GM18526 (cell line): Measurements from ENCODE around the gene CEACAM4.

Source experiments
- POLR2A ChIP-seq: IDR thresholded peaks from 3 replicates; pipeline ENCODE4 v1.6.1; 2011; ENCODE audit not compliant: insufficient read length; ENCODE audit errors: extremely low read depth

CEACAM4 gene

GRCh38 chr19:41597600-41598041, 29.3 kb downstream of the CEACAM4 start:
- TF ChIP-seq POLR2A, result no peak

- no peak for TF ChIP-seq POLR2A
Measured at GRCh38 chr19:41595890-41596280, 31.0 kb downstream of the CEACAM4 start.

- TF ChIP-seq POLR2A, result no peak
Measured at GRCh38 chr19:41595258-41595889, 31.5 kb downstream of the CEACAM4 start.

GRCh38 chr19:41591951-41592562, 34.8 kb downstream of the CEACAM4 start:
- no peak for TF ChIP-seq POLR2A

- TF ChIP-seq POLR2A, result no peak
Measured at GRCh38 chr19:41590936-41591335, 35.9 kb downstream of the CEACAM4 start.

- TF ChIP-seq POLR2A, result no peak
Measured at GRCh38 chr19:41589371-41589770, 37.5 kb downstream of the CEACAM4 start.

- no peak for TF ChIP-seq POLR2A
Measured at GRCh38 chr19:41588497-41589209, 38.2 kb downstream of the CEACAM4 start.

- TF ChIP-seq POLR2A, result no peak
Measured at GRCh38 chr19:41587838-41588210, 39.0 kb downstream of the CEACAM4 start.

- no peak for TF ChIP-seq POLR2A
Measured at GRCh38 chr19:41587101-41587837, 39.6 kb downstream of the CEACAM4 start.

GRCh38 chr19:41586064-41586463, 40.8 kb downstream of the CEACAM4 start:
- TF ChIP-seq POLR2A, result no peak

GRCh38 chr19:41584931-41585330, 41.9 kb downstream of the CEACAM4 start:
- no peak for TF ChIP-seq POLR2A

GRCh38 chr19:41584260-41584810, 42.5 kb downstream of the CEACAM4 start:
- TF ChIP-seq POLR2A, result no peak

- no peak for TF ChIP-seq POLR2A
Measured at GRCh38 chr19:41578886-41579285, 48.0 kb downstream of the CEACAM4 start.

- no peak for TF ChIP-seq POLR2A
Measured at GRCh38 chr19:41577833-41578232, 49.0 kb downstream of the CEACAM4 start.

GRCh38 chr19:41577144-41577830, 49.6 kb downstream of the CEACAM4 start:
- TF ChIP-seq POLR2A, result no peak
